ENCODE results near the gene ATOH1. TPM values are rescaled to one million over a fixed set of nuclear protein-coding genes. Genes with fewer than 3 reads are reported as not detected.

The ATOH1 gene
- total and polyA plus RNA-seq, 3 donors from 2014 or later = not detected

DNA sequence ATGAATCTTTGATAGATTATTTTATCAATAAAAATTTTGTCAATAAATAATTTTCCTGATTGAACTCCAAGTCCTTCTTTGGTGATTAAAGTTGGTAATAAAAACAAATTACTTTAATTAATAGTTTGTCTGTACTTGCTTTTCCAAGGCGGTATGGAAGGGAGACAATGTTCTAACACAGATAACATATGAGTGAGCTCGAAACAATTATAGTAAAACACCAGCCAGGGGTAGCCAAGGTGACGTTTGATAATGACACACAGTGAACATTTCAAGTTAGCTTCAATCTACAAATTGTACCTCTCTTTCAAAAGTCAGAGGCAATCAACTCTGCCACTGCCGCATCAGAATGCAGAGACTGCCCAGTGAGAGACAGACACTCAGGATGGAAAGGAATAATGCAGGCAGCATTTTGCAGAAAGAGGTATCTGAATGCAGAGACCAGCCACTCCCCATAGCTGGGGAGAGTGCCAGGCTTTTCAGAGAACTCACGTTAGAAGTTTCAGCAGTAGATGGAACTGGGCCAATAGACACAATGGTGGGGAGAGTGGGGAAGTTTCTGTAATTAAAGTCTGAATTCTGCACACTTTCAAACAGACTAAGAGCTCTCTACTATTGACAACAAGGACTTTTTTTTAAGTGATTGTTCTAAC is 18.1 kb upstream of the ATOH1 start:
- peak; percentile 68 for DNase-seq
- Histone ChIP-seq H3K9me3 (no peaks in the 10 kb centered on the region), H3K4me3 (no peak overlapping the region), H3K4me1 (peaks cover 19% of the 10 kb centered on the region), H3K27me3 (no peaks in the 10 kb centered on the region), H3K27ac (peak overlapping the region; percentile 4 to 5), H3K36me3 (ENCODE audit: low read depth, missing control alignments) (no peaks in the 10 kb centered on the region)
- intact Hi-C loops (cut with DNase I; ENCODE audit: low total_unique reads) = no loop called here
- 26 to 29% methylated on average over 5 of the region's 5 CpGs for WGBS, 2 donors
- TF ChIP-seq, protein P1, sequence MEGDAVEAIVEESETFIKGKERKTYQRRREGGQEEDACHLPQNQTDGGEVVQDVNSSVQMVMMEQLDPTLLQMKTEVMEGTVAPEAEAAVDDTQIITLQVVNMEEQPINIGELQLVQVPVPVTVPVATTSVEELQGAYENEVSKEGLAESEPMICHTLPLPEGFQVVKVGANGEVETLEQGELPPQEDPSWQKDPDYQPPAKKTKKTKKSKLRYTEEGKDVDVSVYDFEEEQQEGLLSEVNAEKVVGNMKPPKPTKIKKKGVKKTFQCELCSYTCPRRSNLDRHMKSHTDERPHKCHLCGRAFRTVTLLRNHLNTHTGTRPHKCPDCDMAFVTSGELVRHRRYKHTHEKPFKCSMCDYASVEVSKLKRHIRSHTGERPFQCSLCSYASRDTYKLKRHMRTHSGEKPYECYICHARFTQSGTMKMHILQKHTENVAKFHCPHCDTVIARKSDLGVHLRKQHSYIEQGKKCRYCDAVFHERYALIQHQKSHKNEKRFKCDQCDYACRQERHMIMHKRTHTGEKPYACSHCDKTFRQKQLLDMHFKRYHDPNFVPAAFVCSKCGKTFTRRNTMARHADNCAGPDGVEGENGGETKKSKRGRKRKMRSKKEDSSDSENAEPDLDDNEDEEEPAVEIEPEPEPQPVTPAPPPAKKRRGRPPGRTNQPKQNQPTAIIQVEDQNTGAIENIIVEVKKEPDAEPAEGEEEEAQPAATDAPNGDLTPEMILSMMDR (IDR thresholded peaks at IDR 0.05) = no peak
- no peak for TF ChIP-seq POLR2A (IDR thresholded peaks at IDR 0.05)

DNA sequence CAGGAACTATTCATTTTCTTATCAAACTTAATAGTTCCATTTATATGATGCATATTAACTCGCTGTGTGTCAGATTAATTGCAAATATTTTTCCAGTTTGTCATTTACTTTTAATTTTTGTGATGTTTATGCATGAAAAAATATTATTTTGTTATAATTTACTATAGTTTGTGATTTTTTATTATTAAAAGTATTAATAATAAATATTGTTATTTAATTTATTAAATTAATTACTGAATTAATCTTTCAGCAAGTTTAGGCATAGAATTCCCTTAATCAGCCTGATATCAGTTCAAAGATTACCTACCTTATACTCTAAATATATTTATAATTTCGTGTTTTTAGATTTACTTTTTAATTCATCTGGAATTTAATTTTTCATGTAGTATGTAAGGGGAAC is 15.5 kb upstream of the ATOH1 start:
- DNase-seq = no peak
- H3K27ac ChIP-seq = no peak overlapping the region
- H3K9me3 ChIP-seq = no peaks in the 10 kb centered on the region
- no peaks in the 10 kb centered on the region for H3K36me3 ChIP-seq (ENCODE audit: low read depth, missing control alignments)
- intact Hi-C loops (cut with DNase I; ENCODE audit: low total_unique reads) = no loop called here
- 87 to 89% methylated on average over 2 of the region's 2 CpGs for WGBS, 2 donors
- no peak for TF ChIP-seq POLR2A (IDR thresholded peaks at IDR 0.05)
- TF ChIP-seq, protein P1 (IDR thresholded peaks at IDR 0.05) = no peak
- no peaks in the 10 kb centered on the region for H3K27me3 ChIP-seq
- peaks cover 19% of the 10 kb centered on the region for H3K4me1 ChIP-seq
- H3K4me3 ChIP-seq = no peak overlapping the region

DNA sequence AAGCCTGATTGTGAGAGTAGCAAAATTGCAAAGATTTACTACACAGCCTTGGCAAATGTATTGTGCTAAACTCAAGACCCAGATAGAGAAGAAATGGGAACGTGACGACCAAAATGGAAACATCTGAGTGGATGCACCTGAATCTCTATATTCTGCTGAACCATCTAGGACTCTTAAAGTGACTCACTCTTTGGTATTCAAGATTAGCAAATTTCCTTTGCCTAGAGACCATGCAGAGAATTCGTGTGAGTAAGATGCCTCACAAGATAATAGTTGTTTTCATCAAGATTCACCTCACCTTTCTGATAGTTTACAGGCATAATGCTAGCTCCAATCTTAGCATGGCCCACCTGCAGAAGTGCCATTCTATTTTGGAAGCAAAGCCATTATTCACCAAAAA is 14.4 kb upstream of the ATOH1 start:
- H3K36me3 ChIP-seq (ENCODE audit: low read depth, missing control alignments) = no peaks in the 10 kb centered on the region
- intact Hi-C loops (cut with DNase I; ENCODE audit: low total_unique reads) = no loop called here
- H3K9me3 ChIP-seq = no peaks in the 10 kb centered on the region
- H3K27me3 ChIP-seq = no peaks in the 10 kb centered on the region
- H3K4me3 ChIP-seq = no peak overlapping the region
- no peak for DNase-seq
- 66% methylated on average over 3 of the region's 3 CpGs for WGBS, 2 donors
- no peak overlapping the region for H3K27ac ChIP-seq
- peaks cover 19% of the 10 kb centered on the region for H3K4me1 ChIP-seq
- TF ChIP-seq, protein P1 (IDR thresholded peaks at IDR 0.05) = no peak
- no peak for TF ChIP-seq POLR2A (IDR thresholded peaks at IDR 0.05)

DNA sequence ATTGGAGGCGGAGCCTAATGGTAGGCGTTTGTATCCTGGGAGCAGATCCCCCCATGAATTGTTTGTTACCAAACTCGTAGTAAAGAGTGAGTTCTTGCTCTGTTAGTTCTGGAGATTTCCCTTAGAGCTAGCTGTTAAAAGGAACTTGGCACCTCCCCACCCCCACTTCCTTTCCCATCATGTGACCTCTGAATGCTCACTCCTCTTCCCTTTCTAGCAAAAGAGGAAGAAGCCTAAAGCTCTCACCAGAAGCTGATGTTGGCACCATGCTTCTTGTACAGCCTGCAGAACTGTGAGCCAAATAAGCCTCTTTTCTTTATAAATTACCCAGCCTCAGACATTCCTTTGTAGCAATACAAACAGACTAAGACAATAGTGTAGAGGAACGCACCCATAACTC is 13.8 kb upstream of the ATOH1 start:
- intact Hi-C loops (cut with DNase I; ENCODE audit: low total_unique reads) = no loop called here
- 51 to 60% methylated on average over 4 of the region's 4 CpGs for WGBS, 2 donors
- no peaks in the 10 kb centered on the region for H3K27me3 ChIP-seq
- H3K27ac ChIP-seq = no peak overlapping the region
- no peaks in the 10 kb centered on the region for H3K9me3 ChIP-seq
- H3K4me1 ChIP-seq = peaks cover 13% of the 10 kb centered on the region
- no peak overlapping the region for H3K4me3 ChIP-seq
- TF ChIP-seq, protein P1 (IDR thresholded peaks at IDR 0.05) = no peak
- no peak for TF ChIP-seq POLR2A (IDR thresholded peaks at IDR 0.05)
- no peaks in the 10 kb centered on the region for H3K36me3 ChIP-seq (ENCODE audit: low read depth, missing control alignments)
- DNase-seq = peak; percentile 43

All from testis (tissue), 3 donors.